CD4-positive, alpha-beta T cell (primary cell): Measurements from ENCODE around the gene UFSP1. TPM values are rescaled to one million over a fixed set of nuclear protein-coding genes. Genes with fewer than 3 reads are reported as not detected.

Experiments
- ATAC-seq: fragments of 200-7000 bp; cut with Tn5 transposase; one replicate; pipeline ENCODE4 v1.10.0; 2022; ENCODE audit warnings: mild to moderate bottlenecking; ENCODE audit not compliant: poor library complexity
- CTCF ChIA-PET: fragments of 350-600 bp; sonication (Branson Sonifier 250); formaldehyde crosslinking; loops from one replicate; lab custom pipeline; 2021; ENCODE audit warnings: antibody characterized with exemption, inconsistent platforms; lab: Charles Lee
- POLR2A ChIA-PET: fragments of 350-600 bp; sonication (Branson Sonifier 250); formaldehyde crosslinking; loops from one replicate; lab custom pipeline; 2021; ENCODE audit warnings: antibody characterized with exemption, inconsistent platforms; lab: Charles Lee
- DNase-seq, 14 experiments: peaks; one replicate each; pipeline ENCODE4 v3.0.0-alpha.2; 2013 to 2020; ENCODE audit warnings: mixed read lengths in 2 of 14
- H3K27ac ChIP-seq, 2 donors: one replicate each; pipeline versions ENCODE4 v1.5.1 to v1.7.0; 2013; ENCODE audit warnings: low read length in 2 of 2, low read depth in 1 of 2, mild to moderate bottlenecking in 1 of 2
- H3K27me3 ChIP-seq, 2 experiments: 1 replicate in 1 of 2; 2 replicates in 1 of 2; pipeline versions ENCODE4 v1.6.1 to v1.7.0; 2013; ENCODE audit warnings: low read length in 2 of 2, control low read depth in 1 of 2, mild to moderate bottlenecking in 1 of 2, moderate library complexity in 1 of 2; ENCODE audit not compliant: insufficient read depth in 2 of 2, control insufficient read depth in 1 of 2
- H3K36me3 ChIP-seq: one replicate; pipeline ENCODE4 v1.6.1; 2013; ENCODE audit warnings: low read length, control low read depth; ENCODE audit not compliant: insufficient read depth
- H3K4me1 ChIP-seq: one replicate; pipeline ENCODE4 v1.6.1; 2013; ENCODE audit warnings: low read length, control low read depth; ENCODE audit not compliant: insufficient read depth
- H3K4me3 ChIP-seq: one replicate; pipeline ENCODE4 v1.5.1; 2013; ENCODE audit warnings: mild to moderate bottlenecking, low read length, moderate library complexity
- H3K9me3 ChIP-seq, 2 experiments: 1 replicate in 1 of 2; 2 replicates in 1 of 2; pipeline versions ENCODE4 v1.6.1 to v1.7.0; 2013; ENCODE audit warnings: low read length in 2 of 2, mild to moderate bottlenecking in 2 of 2, control low read depth in 1 of 2, moderate library complexity in 1 of 2; ENCODE audit not compliant: control insufficient read depth in 1 of 2, insufficient read depth in 1 of 2
- H3K27ac Mint-ChIP-seq: one replicate; pipeline ENCODE4 v1.8.0; 2020; ENCODE audit warnings: mixed read lengths
- H3K27me3 Mint-ChIP-seq: one replicate; pipeline ENCODE4 v1.8.0; 2021; ENCODE audit warnings: mixed read lengths
- H3K36me3 Mint-ChIP-seq: one replicate; pipeline ENCODE4 v1.8.0; 2021; ENCODE audit warnings: low read depth, mixed read lengths
- H3K4me1 Mint-ChIP-seq: one replicate; pipeline ENCODE4 v1.8.0; 2021; ENCODE audit warnings: low read depth, mixed read lengths
- H3K4me3 Mint-ChIP-seq: one replicate; pipeline ENCODE4 v1.8.0; 2020; ENCODE audit warnings: mild to moderate bottlenecking, mixed read lengths
- H3K9me3 Mint-ChIP-seq: one replicate; pipeline ENCODE4 v1.8.0; 2020; ENCODE audit warnings: mixed read lengths
- intact Hi-C, 2 experiments: fragments of 100-400 bp; cut with DNase I in 1 of 2; cut with micrococcal nuclease in 1 of 2; formaldehyde crosslinking; loops; one replicate each; pipeline versions ENCODE4 v1.15.1 to v1.9.0; 2023 to 2025; cut with DNase I, micrococcal nuclease
- total RNA-seq, 174 experiments: library from RNA in 2 of 174; stranded (reverse) in 2 of 174; gene quantifications; one replicate each; pipeline ENCODE4 v1.2.3 and lab custom pipeline; 2021 to 2026
- TF ChIP-seq, protein P1 (sequence below): fragments of 200-600 bp; IDR thresholded peaks from one replicate; pipeline ENCODE4 v1.8.0; 2022; ENCODE audit warnings: antibody characterized with exemption, mild to moderate bottlenecking

The UFSP1 gene
- total RNA-seq, 2 experiments from 2014 or later, result 1.1 to 1.5 TPM

DNA sequence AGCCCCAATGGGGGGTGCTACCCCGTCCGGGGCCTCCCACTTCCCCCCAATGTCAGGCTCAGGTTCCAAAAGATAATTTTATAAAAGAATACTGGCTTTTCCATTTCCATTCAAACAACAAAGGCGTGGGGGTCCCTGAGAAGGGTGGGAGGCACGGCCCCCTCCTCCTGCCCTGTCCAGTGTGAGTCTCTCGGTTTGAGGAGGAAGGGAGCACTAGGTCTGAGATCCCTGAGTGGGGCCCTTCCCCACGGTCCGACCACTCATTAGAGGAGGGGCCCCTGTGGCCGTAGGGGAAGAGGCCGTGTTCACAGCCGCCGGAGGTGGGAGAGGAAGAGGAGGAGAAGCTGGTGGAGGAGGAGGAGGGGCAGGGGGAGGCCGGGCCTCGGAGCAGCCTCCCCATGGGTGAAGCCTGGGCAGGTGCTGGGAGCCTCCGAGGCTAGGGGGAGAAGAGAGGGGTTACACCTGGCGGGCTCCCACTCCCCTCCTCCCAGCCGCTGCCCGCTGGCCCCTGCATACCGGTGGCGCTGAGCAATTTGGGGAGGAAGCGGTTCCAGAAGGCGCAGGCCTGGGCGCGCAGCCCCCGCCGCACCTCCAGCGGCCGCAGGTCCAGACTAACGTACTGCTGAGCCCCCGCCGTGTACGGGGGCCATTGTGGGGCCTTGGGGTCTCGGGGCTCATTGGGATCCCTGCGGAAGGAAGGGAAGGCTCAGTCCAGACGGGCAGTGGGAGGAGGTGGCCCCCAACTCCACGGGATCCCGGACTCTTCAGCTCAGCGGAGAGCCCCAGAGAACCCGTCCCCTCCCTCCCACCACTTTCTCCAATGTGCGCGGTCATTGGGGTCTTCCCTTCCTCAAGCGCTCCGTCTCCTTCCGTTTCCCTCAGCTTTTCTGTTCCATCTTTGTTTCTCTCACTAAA is 1.4 kb upstream of the UFSP1 start:
- Histone ChIP-seq H3K9me3 (peaks cover 0 to 15% of the 10 kb centered on the region in 2 experiments), H3K4me3 (peak overlapping the region; percentile 73), H3K27ac (no peak overlapping the region), H3K36me3 (peaks cover 26% of the 10 kb centered on the region), H3K27me3 (peaks cover 27 to 47% of the 10 kb centered on the region in 2 experiments), H3K4me1 (peaks cover 66% of the 10 kb centered on the region)
- no peaks in the 10 kb centered on the region for H3K9me3 Mint-ChIP-seq
- H3K36me3 Mint-ChIP-seq, result peaks cover 29% of the 10 kb centered on the region
- peak in 1 of 14 experiments; percentile 46 for DNase-seq
- peak overlapping the region; percentile 66 for H3K27ac Mint-ChIP-seq
- intact Hi-C loops, result loop anchor here in 1 of 2 experiments (5.0 to 10.0 kb wide), 3 partner anchors 186 to 394 kb away; partner anchors contain the start of genes PLOD3 and ZNHIT1
- CTCF ChIA-PET, result interaction anchor here (0.6 to 2.1 kb wide), 3 partner anchors 16 to 163 kb away, joined by 3 to 11 read pairs (median 3); partner anchors contain the start of genes SLC12A9 and SRRT
- POLR2A ChIA-PET, result interaction anchor here (1.1 to 6.3 kb wide), 9 partner anchors 14 to 463 kb away, joined by 4 to 206 read pairs (median 6); partner anchors contain the start of genes FBXO24, LRCH4, PLOD3 and POP7
- peak overlapping the region; percentile 95 for H3K4me3 Mint-ChIP-seq
- no peak for ATAC-seq
- peaks cover 46% of the 10 kb centered on the region for H3K4me1 Mint-ChIP-seq
- H3K27me3 Mint-ChIP-seq, result peaks cover 38% of the 10 kb centered on the region
- TF ChIP-seq, protein P1, sequence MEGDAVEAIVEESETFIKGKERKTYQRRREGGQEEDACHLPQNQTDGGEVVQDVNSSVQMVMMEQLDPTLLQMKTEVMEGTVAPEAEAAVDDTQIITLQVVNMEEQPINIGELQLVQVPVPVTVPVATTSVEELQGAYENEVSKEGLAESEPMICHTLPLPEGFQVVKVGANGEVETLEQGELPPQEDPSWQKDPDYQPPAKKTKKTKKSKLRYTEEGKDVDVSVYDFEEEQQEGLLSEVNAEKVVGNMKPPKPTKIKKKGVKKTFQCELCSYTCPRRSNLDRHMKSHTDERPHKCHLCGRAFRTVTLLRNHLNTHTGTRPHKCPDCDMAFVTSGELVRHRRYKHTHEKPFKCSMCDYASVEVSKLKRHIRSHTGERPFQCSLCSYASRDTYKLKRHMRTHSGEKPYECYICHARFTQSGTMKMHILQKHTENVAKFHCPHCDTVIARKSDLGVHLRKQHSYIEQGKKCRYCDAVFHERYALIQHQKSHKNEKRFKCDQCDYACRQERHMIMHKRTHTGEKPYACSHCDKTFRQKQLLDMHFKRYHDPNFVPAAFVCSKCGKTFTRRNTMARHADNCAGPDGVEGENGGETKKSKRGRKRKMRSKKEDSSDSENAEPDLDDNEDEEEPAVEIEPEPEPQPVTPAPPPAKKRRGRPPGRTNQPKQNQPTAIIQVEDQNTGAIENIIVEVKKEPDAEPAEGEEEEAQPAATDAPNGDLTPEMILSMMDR, result no peak

DNA sequence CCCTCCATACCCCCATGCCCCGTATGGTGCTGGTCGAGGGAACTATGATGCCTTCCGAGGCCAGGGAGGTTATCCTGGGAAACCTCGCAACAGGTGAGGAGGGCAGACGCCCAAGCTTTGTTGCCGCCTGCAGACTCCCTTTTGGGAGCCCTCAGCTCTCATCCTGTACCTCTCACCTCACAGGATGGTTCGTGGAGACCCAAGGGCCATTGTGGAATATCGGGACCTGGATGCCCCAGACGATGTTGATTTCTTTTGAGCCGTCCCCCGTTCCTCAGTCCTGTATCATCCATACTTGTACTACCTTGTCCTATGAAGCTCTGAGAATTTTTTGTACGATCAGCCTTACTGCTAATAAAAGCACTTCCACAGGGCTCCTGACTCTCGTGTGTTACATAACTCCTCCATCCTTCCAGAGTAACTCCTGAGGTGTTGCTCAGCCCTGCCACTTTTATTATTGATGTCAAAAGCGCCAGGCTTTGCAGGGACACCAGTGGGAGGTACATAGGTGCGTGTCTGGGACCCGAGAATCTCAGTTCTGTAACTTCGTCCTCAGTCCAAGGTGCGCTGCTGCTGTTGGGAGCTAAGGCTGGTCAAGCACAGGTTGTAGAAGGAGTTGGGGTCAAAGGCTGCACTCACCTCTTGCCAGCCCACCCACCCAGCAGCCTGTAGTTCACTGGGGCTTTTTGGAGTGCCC is 1.1 kb downstream of the UFSP1 start:
- Histone ChIP-seq H3K27me3 (peaks cover 11 to 26% of the 10 kb centered on the region in 2 experiments), H3K9me3 (peaks cover 0 to 10% of the 10 kb centered on the region in 2 experiments), H3K4me1 (peaks cover 64% of the 10 kb centered on the region), H3K4me3 (peak overlapping the region; percentile 73), H3K27ac (peak overlapping the region; percentile 80 to 92), H3K36me3 (peaks cover 51% of the 10 kb centered on the region)
- Mint-ChIP-seq H3K9me3 (no peaks in the 10 kb centered on the region), H3K4me1 (peaks cover 63% of the 10 kb centered on the region), H3K4me3 (peak overlapping the region; percentile 95), H3K27me3 (peaks cover 28% of the 10 kb centered on the region), H3K36me3 (peaks cover 54% of the 10 kb centered on the region), H3K27ac (peak overlapping the region; percentile 95)
- no peak for ATAC-seq
- ChIA-PET CTCF (interaction anchor here (2.1 kb wide), 1 partner anchor 36 kb away, joined by 11 read pairs; the partner anchor contains the start of gene SLC12A9), POLR2A (interaction anchor here (1.2 to 6.3 kb wide), 6 partner anchors 12 to 458 kb away, joined by 3 to 206 read pairs (median 6); partner anchors contain the start of genes MEPCE, PLOD3, SLC12A9 and SRRT)
- TF ChIP-seq, protein P1, result no peak
- DNase-seq, result peak in 1 of 14 experiments; percentile 29
- intact Hi-C loops, result loop anchor here (2.0 to 5.0 kb wide), 2 partner anchors 14 to 279 kb away; partner anchors contain the start of genes SRRT (in 1 of the 2) and VGF (in 1 of the 2)
